COLO829 (cell line): ENCODE results near the gene SULT1A1.
"Not testable (repeated sequence)": the region's sequence is repeated elsewhere in the genome, so short reads cannot be mapped to it uniquely, and the experiment has no call there.

Experiments
- DNase-seq: peaks from one replicate; pipeline ENCODE4 v3.0.0; 2012; ENCODE audit warnings: low spot score

SULT1A1 gene

DNA sequence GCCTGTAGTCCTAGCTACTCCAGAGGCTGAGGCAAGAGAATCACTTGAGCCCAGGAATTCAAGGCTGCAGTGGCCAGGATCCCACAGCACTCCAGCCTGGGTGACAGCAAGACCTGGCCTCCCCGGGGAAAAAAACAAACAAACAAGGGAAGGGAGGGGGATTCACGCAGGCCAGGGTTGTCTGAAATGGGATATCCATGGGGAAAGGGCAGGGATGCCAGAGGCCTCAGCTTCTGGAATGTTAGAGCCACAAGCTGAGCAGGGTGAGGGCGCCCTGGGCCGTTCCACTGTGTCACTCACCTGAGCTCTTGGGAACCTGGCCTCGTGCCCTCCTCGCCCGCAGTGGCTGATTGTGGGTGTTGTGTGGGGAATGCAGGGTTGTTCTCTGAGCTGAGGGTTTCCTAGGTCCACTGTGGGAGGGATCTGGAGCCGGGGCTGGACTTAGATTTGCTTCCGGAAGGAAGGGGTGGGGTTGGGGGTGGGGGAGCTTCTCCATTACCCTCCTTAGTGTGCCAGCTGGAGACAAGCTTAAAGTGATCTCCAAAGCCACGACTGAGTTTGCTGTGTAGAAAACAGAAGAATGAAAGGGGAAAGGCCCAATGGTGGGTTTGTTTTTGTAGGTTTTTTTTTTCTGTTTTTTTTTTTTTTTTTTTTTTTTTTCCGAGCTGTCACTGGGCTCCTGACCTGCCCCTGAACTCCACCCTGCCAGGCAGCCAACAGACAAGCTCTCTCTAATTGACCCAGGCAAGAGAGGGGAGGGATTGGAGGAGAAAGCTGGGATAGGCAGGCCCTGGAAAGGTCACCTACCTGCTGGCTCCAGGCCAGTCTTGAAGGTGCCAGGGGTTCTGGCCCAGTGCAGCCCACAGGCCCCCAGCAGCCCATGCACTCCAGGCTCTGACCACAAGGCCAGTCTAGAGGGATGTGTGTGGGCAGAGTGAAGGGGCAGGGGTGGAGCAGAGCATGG is at the start of gene SULT1A1:
SULT1A1 (minus strand) TSS at position 414 of the 964 bp plus-strand sequence. CDS start 1,189 bp downstream, outside the sequence.
- DNase-seq = no peak

DNA sequence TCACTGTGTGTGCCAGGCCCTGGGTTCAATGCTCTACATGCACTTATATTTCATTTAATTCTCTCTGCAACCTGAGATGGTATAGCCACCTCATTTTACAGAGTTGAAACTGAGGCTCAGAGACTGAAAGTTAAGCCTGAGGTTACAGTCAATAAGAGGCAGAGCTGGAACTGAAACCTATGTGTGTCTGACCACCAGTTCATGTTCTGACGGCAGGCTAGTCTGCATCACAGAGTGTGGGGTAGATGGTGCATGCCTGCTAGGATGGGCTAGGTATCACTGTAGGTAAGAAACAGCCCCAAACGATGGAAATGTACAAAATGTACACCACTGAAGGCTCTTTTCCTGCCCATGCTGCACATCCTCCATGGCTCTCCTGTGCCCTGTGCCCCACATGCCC is 30.1 kb upstream of the SULT1A1 start:
- not testable (repeated sequence) for DNase-seq

DNA sequence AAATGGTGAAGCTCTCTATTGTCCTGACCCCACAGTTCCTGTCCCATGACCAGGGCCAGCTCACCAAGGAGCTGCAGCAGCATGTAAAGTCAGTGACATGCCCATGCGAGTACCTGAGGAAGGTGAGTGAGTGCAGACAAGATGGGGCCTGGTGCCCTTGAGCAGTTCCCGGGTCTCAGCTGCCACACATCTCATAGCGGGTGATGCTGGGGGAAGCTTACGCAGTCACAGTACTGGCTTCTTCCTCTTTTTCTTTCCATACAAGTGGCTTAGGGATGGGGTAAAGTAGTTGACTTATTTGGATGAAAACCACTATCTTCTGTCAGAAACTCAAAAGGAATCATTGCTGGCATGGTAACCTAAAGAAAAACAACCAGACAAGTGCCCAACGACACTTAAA is 28.5 kb upstream of the SULT1A1 start:
- DNase-seq = not testable (repeated sequence)

DNA sequence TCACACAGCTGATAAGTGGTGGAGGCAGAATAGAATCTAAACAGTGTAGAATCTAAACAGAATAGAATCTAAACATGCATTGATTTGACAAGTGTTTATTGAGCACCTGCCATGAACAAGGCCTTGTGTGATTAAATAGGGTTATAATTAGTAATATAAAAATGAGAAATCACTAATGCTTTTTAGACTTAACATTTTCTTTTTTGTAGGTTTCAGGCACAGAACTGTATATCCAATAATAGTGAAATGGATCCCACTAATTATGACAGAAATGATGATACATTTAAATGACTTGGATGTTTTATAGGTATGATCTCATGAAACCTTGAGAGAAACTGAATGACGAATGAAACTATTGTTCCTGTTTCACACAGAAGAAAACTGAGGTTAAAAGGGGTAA is 27.9 kb upstream of the SULT1A1 start, which contains the start of gene NPIPB8:
NPIPB8 (plus strand) TSS at position 301 of the 400 bp plus-strand sequence. CDS start 296 bp downstream, outside the sequence.
- DNase-seq = not testable (repeated sequence)

DNA sequence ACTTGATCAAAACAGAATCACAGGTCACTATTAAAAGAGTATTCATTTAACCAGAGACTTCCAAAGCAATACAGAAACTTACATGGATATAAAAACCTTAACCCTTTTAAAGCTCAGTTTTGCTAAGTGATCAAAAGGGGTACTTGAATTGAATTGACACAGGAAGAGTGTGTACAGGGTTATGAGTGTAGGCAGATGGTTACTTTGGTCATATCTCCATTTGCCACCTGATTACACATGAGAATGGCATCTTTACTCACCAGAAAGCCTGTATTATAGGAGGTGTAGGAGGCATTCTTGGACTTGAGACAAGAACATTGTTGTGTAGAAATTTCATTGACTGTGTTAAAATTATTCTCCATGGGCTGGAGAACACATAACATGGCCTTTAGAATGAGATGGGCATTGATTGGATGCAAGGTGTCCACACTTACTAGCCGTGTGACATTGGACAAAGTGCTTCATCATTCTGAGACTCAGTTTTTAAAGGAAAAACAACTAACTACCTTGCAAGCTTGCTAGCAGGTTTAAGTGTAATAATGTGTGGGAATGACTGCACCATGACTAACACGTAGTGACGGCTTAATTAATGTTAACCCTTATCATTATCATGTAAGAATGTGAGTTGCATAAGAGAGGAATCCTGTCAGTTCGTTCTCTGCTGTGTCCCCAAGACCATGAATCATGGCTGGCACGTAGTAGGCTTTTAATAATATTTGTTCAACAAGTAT is 26.4 kb upstream of the SULT1A1 start:
- DNase-seq = not testable (repeated sequence)

DNA sequence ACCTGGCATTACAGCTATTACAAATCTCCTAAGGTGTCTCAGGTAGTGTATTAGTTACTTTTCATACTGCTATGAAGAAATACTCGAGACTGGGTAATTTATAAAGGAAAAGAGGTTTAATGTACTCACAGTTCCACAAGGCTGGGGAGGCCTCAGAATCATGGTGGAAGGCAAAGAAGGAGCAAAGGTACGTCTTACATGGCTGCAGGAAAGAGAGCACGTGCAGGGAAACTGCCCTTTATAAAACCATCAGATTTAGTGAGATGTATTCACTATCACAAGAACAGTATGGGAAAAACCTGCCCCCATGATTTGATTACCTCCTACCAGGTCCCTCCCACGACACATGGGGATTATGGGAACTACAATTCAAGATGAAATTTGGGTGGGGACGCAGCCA is 21.1 kb upstream of the SULT1A1 start:
- not testable (repeated sequence) for DNase-seq

DNA sequence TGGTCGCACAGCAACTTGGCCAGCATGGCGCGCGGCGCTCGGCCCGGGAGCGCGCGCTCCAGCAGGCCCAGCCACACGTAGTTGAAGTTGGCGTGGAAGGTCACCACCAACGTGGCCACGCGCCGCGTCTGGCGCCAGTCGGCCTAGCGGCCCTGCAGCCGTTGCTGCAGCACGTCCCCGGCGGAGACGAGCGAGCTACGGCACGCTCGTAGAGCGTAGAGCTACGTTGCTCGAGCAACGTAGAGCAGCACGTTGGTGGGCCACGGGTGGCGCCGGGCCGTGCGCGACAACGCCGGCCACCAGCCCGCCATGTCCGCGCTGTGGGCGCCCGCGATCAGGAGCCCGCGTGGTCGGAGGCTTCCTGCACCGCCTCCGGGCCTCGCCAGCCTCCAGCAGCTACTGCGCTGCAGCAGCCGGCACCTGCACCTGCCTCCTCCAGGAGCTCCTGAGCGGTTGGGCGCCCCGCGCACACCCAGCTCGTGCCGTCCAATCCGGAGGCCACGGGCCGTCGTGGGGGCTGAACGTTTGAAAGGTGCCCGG is 13.4 kb upstream of the SULT1A1 start:
- DNase-seq = no peak

DNA sequence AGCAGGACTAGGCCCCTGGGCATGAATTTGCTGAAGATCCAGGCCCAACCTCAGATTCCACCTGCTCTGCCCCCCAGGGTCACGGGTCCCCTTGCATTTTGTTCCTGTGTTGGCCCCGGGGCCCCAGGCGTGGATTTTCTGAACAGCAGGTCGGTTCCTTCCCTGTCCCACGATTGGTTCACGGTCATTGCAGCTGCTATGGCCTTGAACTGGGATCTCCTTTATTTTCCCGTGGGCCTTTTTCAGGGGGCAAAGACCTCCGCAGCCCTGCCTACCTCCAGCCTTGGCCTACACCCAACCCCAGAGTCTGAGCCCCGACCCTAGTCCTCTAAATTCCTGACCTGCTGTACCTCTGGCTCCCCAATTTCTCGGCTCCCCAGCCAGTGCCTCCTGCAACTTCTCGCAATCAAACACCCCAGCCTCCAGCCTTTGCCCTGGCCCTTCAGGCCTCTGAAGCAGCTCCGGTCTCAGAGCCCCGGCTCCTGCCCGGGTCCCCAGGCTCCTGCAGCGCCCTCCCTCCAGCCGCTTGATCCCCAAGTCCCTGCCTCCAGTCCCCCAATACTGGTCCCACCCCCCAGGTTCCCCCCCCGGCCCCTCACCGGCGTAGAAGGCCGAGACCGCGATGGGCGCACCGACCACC is 12.8 kb upstream of the SULT1A1 start:
- DNase-seq = not testable (repeated sequence)

DNA sequence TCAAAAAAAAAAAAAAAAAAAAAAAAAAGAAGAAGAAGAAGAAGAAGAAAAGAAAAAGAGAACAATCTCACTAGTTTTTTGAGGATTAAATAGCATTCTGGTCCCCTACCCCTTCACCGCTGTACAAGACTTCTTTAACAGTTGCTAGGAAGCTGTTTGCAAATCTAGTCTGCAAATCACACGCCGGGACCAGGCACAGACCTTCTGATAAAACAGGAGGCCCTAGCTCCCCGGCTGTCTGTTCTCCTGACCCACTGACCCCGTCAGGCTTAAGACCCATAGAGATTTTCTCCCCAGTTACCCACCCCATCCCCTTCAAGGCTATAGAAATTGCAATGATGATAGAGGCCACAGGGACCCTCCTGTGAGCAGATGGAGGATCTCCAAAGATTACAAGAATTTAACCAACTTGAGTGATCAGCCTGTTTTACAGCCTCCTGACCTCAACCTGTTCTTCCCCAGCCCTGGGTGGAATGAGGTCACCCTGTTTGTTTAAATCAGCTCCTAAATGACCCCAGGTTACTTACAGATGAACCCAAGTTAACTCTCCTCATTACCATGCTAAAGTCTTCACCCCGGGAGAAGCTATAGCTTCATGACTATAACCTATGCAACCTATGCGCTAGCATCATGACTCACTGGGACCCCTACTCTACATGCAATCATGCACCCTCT is 11.8 kb upstream of the SULT1A1 start:
- DNase-seq = no peak

DNA sequence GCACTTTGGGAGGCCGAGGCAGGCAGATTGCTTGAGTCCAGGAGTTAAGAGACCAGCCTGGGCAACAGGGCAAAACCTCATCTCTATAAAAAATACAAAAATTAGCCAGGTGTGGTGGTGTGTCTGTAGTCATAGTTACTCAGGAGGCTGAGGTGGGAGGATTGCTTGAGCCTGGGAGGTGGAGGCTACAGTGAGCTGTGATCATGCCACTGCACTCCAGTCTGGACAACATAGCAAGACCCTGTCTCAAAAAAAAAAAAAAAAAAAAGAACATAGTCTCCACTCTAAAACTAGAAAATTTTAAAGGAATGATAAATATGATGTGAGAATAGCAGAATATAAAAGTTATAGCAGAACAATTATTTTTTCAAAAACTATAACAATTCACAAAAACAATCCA is 10.5 kb upstream of the SULT1A1 start:
- not testable (repeated sequence) for DNase-seq

DNA sequence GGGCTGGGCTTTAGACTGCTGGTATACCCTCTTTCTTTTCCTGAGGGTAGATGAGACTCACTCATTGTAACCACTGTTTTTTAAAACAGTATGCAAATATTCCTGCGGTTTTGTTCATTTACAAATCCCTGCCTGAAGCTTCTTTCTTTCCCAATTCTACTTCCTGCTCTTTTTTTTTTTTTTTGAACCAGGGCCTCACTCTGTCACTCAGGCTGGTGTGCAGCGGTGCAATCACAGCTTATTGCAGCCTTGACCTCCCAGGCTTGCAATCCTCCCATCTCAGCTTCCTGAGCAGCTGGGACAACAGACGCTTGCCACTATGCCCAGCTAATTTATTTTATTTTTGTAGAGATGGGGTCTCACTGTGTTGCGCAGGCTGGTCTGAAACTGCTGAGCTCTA is 8.0 kb upstream of the SULT1A1 start:
- no peak for DNase-seq

DNA sequence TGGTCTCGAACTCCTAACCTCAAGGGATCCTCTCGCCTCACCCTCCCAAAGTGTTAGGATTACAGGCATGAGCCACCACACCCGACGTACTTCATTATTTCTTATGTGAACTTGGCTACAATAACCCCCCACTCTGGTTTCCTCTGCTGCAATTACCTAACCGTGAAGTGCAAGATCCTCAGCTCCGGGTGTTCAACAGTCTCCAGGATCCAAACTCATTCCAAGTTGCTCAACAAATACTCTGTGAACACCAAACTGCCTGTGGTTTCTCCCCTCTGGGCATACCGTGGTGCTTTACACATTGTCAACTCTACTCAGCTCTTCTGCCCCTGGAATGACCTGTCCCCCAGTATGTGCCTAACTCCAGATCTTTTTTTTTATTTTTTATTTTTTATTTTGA is 6.8 kb upstream of the SULT1A1 start:
- no peak for DNase-seq

DNA sequence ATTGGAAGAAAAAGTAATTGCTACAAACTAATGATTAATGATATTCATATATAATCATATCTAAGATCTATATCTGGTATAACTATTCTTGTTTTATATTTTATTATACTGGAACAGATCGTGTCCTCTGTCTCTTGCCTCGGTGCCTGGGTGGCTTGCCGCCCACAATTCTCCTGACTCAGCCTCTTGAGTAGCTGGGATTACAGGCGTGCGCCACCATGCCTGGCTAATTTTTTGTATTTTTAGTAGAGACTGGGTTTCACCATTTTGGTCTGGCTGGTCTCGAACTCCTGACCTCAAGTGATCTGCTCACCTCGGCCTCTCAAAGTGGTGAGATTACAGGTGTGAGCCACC is 6.4 kb upstream of the SULT1A1 start:
- not testable (repeated sequence) for DNase-seq

DNA sequence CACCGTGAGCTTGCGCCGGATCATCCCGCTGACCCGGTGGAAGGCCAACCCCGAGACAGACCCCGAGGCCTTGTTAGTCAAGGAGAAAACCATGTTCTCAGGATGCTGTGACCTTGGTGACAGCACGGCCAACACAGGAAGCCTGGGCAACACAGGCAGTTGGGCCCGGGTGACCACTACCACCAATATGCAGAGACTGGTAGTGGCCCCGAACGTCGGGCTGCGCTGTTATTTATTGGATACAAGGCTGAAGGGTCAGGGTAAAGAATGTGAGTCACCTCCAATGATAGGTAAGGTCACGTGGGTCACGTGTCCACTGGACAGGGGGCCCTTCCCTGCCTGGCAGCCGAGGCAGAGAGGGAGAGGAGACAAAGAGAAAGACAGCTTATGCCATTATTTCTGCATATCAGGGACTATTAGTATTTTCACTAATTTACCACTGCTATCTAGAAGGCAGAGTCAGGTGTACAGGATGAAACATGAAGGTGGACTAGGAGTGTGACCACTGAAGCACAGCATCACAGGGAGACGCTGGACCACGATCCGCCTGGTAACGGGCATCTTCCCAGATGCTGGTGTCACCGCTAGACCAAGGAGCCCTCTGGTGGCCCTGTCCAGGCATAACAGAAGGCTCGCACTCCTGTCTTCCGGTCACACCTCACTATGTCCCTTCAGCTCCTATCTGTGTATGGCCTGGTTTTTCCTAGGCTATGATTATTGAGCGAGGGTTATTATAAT is 5.8 kb upstream of the SULT1A1 start:
- DNase-seq = not testable (repeated sequence)

DNA sequence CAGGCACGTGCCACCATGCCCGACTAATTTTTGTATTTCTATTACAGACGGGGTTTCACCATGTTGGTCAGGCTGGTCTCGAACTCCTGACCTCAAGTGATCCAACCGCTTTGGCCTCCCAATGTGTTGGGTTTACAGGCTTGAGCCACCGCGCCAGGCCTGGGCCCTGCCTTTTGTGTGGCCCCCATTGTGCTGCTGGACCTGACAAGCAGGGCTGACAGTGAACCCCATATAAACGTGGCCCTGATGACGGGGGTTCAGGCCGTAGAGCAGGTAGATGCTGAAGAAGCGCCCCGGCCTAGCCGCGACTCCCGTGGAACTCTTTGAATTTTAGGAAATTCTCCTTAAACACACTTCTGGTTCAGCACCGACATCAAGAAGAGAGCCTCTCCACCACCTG is 4.7 kb upstream of the SULT1A1 start:
- not testable (repeated sequence) for DNase-seq

DNA sequence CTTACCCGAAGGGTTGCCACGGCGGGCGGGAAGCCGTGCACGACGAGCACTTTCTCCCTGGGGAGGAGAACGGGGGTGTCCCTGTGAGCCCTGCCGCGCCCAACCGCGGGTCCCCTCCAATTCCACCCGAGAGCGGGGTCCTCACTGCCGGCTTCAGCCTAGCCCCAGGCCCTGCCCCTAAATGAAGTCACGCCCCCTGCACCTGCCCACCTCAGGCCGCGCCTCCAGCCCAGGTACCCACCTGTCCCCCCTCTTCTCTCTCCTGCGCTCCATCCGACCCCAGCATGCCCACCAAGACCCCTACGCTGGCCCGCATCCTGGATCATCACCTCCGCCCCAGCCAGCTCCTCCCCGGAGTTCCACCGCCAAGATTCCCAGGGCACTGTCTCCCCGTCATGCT is 4.1 kb upstream of the SULT1A1 start:
- DNase-seq = not testable (repeated sequence)

DNA sequence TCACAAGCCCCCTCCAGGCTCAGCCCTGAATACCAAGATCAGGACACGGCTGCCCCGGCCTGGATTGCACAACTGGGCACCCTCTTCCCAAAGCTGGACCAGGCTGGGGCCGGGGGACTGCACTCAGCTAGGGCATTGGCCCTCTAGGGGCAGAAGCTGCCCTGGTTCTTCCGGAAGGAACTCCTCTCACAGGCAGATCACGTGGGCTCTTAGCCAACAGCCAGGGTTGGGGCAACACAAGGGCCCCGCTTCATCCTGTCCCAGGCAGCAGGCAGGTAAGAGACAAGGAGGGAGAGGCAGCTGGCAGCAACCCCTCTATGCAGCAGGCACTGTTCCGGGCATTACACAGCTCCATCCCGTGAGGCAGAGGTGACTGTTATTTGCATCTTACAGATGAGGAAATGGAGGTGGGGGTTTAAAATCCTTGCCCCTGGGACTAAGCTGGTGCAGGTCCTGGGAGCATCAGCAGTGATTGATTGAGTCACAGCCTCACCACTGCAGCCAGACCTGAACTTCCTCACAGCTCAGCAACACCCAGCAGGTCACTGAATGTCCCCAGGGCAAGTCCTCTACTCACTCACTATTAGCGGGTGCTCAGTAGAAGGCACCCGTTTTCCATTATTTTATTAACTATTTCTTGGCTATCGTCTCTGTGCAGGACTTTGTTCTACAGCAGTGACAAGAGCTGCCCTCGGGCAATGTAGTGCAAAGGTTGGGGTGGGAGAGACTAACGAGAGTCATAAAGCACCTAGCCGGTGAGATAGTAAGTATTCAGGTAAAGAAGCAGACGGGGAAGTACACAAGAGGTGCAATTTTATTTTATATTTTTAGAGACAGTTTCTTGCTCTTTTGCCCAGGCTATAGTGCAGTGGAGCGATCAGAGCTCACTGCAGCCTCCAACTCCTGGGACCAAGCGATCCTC is 2.8 kb upstream of the SULT1A1 start:
- not testable (repeated sequence) for DNase-seq

DNA sequence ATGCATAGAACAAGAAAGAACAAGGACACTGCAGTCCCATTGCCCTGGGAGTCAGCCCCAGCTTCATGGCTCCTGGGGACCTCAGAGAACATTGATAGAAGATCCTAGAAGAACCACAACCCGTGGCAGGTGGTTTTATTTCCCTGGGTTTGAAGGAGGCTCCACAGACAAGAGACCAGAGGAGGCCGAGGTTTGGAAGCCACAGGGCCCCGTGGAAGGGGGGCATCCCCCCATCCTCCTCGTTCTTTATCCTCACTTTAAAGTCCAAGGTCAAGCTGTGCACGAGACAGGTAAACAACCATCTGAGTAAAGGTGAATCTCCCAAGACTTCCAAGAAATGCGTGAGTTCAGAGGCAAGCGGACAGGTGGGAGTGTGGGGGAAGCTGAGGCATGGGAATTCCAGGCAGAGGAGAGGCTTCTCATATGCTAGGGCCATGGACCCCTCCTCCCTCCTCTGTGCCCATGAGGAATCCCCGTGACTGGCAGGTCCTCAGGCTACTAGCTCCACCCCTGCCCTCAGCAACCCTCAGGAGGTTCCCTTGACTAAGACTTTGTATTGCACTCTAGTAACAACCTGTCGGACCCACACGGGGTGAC is 849 bp upstream of the SULT1A1 start:
- no peak for DNase-seq

DNA sequence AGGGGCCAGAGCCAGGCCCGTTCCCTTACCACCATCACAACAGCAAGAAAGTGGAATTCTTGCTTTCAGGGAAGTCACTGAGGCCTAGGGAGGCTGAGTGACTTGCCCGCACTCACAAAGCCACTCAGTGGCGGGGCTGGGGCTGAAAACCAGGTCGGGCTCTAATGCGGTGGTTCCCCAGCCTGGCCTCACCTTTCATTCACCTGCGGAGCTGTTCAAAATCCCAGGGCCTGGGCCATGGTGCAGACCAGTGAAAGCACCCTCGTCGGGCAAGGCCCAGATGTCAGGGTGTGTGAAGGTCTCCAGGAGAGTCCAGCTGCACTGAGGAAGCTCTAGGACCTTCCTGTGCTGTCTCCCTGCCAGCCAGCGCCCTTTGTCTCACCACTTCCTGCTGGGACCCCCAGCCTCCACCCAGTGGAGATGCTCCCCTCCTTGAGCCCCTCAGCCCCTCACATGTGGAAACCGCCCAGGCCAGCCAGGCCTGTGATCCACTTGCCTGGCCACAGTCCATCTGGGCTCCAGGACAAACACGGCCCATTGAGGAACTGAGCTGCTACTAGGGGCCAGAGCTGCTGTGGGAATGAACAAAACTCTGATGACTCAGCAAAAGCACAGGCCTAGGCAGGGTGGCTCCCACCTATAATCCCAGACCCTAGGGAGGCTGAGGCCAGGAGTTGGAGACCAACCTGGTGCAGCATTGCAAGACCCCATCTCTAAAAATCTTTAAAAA is 812 bp downstream of the SULT1A1 start:
- not testable (repeated sequence) for DNase-seq
